Right lobe of liver (tissue), 6 donors: ENCODE results near the gene TMEM271. TPM values are rescaled to one million over a fixed set of nuclear protein-coding genes. Genes with fewer than 3 reads are reported as not detected.
"Not testable (repeated sequence)": the region's sequence is repeated elsewhere in the genome, so short reads cannot be mapped to it uniquely, and the experiment has no call there.

Experiments used
- ATAC-seq, 4 donors: fragments of 200-7000 bp; cut with Tn5 transposase; one replicate each; pipeline ENCODE4 v1.9.1; 2020; ENCODE audit warnings: mild to moderate bottlenecking in 4 of 4, moderate library complexity in 4 of 4
- DNase-seq, 3 donors: peaks; one replicate each; pipeline ENCODE4 v3.0.0-alpha.2; 2020
- H3K27ac ChIP-seq, 3 donors: fragments of 200-600 bp; one replicate each; pipeline ENCODE4 v1.8.0; 2022
- H3K27me3 ChIP-seq, 2 donors: fragments of 200-600 bp; one replicate each; pipeline ENCODE4 v1.8.0; 2022
- H3K36me3 ChIP-seq, 4 donors: fragments of 200-600 bp; sonication (generic) in 1 of 4; one replicate each; pipeline versions ENCODE4 v1.5.1 to v1.8.0; 2017 to 2022; ENCODE audit warnings: control low read depth in 1 of 4
- H3K4me1 ChIP-seq, 4 donors: fragments of 200-600 bp; sonication (generic) in 1 of 4; one replicate each; pipeline versions ENCODE4 v1.5.1 to v1.8.0; 2017 to 2022; ENCODE audit warnings: control low read depth in 1 of 4
- H3K4me3 ChIP-seq, 3 donors: fragments of 200-600 bp; one replicate each; pipeline ENCODE4 v1.8.0; 2022
- H3K9me3 ChIP-seq, 4 donors: fragments of 200-600 bp; sonication (generic) in 1 of 4; one replicate each; pipeline versions ENCODE4 v1.5.1 to v1.8.0; 2017 to 2022; ENCODE audit warnings: control low read depth in 1 of 4
- POLR2A ChIP-seq: fragments of 450-650 bp; IDR thresholded peaks from one replicate; pipeline ENCODE4 v1.6.1; 2017; ENCODE audit warnings: antibody characterized with exemption, mild to moderate bottlenecking
- WGBS: methylation state at CpG from one replicate; pipeline ENCODE4 v1.1.6; 2018; ENCODE audit warnings: low coverage, low lambda C conversion rate; ENCODE audit not compliant: insufficient coverage; ENCODE audit errors: missing lambda C conversion rate; 5-methylcytosine and 5-hydroxymethylcytosine counted together
- intact Hi-C, 2 donors: fragments of 100-400 bp; cut with DNase I; formaldehyde crosslinking; loops; one replicate each; pipeline versions ENCODE4 v1.11.2 to v1.14.1; 2022
- total RNA-seq, 6 experiments: library from RNA; depleted of rRNA in 2 of 6; stranded (reverse); fragments of >200 nt in 2 of 6; fragmentation: NEBNext Ultra II Directional in 3 of 6; extraction: Animal tissue kit (Norgen Biotek cat#: 25700) in 3 of 6; gene quantifications; one replicate each; pipeline versions ENCODE4 v1.1.0 to v1.2.4, GENCODE V29; 2016 to 2023
- TF ChIP-seq, protein P1 (sequence below), 4 donors: fragments of 200-600 bp in 3 of 4; fragments of 450-650 bp in 1 of 4; IDR thresholded peaks; one replicate each; pipeline versions ENCODE4 v1.5.1 to v1.8.0; 2016 to 2022; ENCODE audit warnings: antibody characterized with exemption in 4 of 4, mild to moderate bottlenecking in 2 of 4
- donor health status: DM: no; HTN: yes; CAD: no.
- donor health status: DM: no; HTN: no; CAD: no.
- donor health status: DM: no; HTN: no; CAD: no.
- donor health status: DM: no; HTN: yes; CAD: no.
- donor health status: DM: no; HTN: yes; CAD: no.

The TMEM271 gene
- total RNA-seq, 6 experiments from 2014 or later = not detected

DNA sequence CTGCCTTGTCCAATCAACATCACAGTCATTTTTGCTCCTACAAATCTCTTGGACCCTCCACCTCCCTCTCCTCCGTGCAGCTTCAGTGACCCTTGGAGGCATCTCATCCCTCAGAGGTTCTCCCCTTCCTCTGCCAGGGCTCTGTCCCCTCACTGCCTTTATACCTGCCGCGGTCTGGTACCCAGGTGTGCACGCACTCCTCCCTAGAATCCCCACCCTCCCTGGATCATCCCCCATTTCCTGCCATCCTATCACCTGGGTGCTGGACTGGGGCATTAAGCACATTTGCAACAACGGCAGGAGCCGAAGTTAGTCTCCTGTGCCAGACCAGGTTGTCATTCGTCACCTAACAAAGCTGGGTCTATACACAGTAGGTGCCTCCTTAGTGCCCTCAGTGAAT is 10.1 kb downstream of the TMEM271 start:
- WGBS = 73% methylated on average over 4 of the region's 7 CpGs
- peak in 1 of 4 donors; percentile 29 for ATAC-seq

DNA sequence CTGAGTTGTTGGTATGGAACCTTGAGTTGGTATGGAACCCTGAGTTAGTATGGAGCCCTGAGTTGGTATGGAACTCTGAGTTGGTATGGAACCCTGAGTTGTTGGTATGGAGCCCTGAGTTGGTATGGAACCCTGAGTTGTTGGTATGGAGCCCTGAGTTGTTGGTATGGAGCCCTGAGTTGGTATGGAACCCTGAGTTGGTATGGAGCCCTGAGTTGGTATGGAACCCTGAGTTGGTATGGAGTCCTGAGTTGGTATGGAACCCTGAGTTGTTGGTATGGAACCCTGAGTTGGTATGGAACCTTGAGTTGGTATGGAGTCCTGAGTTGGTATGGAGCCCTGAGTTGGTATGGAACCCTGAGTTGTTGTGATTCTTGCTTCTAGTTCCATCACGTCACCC is 10.5 kb downstream of the TMEM271 start:
- WGBS = no CpG with 5 or more reads among the region's 1 CpG
- H3K4me3 ChIP-seq, H3K27ac ChIP-seq, ATAC-seq, DNase-seq, H3K9me3 ChIP-seq, H3K27me3 ChIP-seq, H3K4me1 ChIP-seq, H3K36me3 ChIP-seq, intact Hi-C loops: not testable (repeated sequence)

More for the DNA sequence above, 10.1 kb downstream of the TMEM271 start:
- no peak overlapping the region for H3K4me3 ChIP-seq
- no peaks in the 10 kb centered on the region for H3K4me1 ChIP-seq
- no peaks in the 10 kb centered on the region for H3K36me3 ChIP-seq
- peak in 1 of 3 donors; percentile 16 for DNase-seq
- H3K27me3 ChIP-seq = no peaks in the 10 kb centered on the region
- intact Hi-C loops = no loop called here
- no peak for TF ChIP-seq POLR2A
- TF ChIP-seq, protein P1, sequence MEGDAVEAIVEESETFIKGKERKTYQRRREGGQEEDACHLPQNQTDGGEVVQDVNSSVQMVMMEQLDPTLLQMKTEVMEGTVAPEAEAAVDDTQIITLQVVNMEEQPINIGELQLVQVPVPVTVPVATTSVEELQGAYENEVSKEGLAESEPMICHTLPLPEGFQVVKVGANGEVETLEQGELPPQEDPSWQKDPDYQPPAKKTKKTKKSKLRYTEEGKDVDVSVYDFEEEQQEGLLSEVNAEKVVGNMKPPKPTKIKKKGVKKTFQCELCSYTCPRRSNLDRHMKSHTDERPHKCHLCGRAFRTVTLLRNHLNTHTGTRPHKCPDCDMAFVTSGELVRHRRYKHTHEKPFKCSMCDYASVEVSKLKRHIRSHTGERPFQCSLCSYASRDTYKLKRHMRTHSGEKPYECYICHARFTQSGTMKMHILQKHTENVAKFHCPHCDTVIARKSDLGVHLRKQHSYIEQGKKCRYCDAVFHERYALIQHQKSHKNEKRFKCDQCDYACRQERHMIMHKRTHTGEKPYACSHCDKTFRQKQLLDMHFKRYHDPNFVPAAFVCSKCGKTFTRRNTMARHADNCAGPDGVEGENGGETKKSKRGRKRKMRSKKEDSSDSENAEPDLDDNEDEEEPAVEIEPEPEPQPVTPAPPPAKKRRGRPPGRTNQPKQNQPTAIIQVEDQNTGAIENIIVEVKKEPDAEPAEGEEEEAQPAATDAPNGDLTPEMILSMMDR (IDR thresholded peaks at IDR 0.05) = no peak
- no peak overlapping the region for H3K27ac ChIP-seq
- no peaks in the 10 kb centered on the region for H3K9me3 ChIP-seq

DNA sequence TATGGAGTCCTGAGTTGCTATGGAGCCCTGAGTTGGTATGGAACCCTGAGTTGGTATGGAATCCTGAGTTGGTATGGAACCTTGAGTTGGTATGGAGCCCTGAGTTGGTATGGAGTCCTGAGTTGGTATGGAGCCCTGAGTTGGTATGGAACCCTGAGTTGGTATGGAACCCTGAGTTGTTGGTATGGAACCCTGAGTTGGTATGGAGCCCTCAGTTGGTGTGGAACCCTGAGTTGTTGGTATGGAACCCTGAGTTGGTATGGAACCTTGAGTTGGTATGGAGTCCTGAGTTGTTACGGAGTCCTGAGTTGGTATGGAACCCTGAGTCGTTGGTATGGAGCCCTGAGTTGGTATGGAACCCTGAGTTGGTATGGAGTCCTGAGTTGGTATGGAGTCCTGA is 13.6 kb downstream of the TMEM271 start:
- H3K27me3 ChIP-seq, ATAC-seq, H3K36me3 ChIP-seq, H3K9me3 ChIP-seq, DNase-seq, H3K4me3 ChIP-seq, H3K27ac ChIP-seq, H3K4me1 ChIP-seq, intact Hi-C loops: not testable (repeated sequence)
- WGBS = 33% methylated on average over 2 of the region's 2 CpGs

DNA sequence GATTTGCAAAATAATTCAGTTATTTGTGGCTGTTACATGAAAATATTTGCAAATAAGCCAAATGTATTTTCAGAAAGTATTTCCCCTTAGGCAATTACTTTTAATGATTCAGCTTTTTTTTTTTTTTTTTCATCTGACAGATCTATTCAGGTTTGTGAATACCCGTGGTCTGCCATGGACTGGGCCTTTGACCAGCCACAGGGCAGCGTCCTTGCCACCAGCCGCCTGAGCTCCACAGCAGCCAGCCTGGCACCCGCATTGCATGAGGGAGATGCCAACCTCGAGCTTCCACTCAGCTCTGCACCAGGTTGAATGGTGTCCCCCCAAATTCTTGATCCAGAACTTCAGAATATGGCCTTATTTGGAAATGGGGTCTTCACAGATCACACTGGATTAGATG is 14.7 kb downstream of the TMEM271 start:
- intact Hi-C loops = no loop called here
- H3K4me3 ChIP-seq = no peak overlapping the region
- no peaks in the 10 kb centered on the region for H3K4me1 ChIP-seq
- peak in 1 of 3 donors; percentile 36 for DNase-seq
- H3K9me3 ChIP-seq = no peaks in the 10 kb centered on the region
- H3K36me3 ChIP-seq = no peaks in the 10 kb centered on the region
- WGBS = 60% methylated on average over 5 of the region's 5 CpGs
- TF ChIP-seq, protein P1 (IDR thresholded peaks at IDR 0.05) = no peak
- TF ChIP-seq POLR2A = no peak
- H3K27me3 ChIP-seq = no peaks in the 10 kb centered on the region
- no peak overlapping the region for H3K27ac ChIP-seq
- ATAC-seq = no peak

DNA sequence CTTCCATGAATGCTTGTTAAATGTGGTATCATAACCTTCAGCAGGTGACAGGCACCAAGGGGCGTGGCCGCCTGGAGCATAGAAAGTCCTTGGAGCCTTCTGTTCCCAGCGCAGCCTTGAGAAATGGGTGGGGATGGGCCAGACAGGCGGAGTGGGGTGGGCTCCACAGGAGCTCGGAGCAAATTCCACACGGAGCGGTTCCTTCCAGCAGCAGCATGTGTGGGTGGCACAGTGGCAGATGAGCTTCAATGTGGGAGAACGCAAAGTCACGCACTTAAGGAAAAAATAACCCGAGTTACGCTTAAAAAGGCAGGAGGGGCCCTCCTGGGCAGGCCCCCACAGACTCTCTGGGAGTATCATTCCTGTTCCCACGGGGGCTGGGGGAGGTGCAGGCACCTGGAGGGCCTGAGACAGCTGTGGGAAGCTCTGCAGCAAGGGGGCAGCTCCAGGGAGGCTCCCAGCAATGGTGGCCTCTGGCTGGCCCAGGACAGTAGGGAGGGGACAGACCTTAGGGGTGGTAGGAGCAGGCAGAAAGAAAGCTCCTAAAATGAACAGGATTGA is 15.3 kb downstream of the TMEM271 start:
- Histone ChIP-seq H3K27ac (no peak overlapping the region), H3K4me1 (no peaks in the 10 kb centered on the region), H3K4me3 (no peak overlapping the region), H3K9me3 (no peaks in the 10 kb centered on the region), H3K36me3 (no peaks in the 10 kb centered on the region), H3K27me3 (no peaks in the 10 kb centered on the region)
- WGBS = 30% methylated on average over 4 of the region's 12 CpGs
- TF ChIP-seq, protein P1 (IDR thresholded peaks at IDR 0.05) = no peak
- TF ChIP-seq POLR2A = no peak
- ATAC-seq (no peak), DNase-seq (peak in 1 of 3 donors; percentile 43)
- intact Hi-C loops = no loop called here

DNA sequence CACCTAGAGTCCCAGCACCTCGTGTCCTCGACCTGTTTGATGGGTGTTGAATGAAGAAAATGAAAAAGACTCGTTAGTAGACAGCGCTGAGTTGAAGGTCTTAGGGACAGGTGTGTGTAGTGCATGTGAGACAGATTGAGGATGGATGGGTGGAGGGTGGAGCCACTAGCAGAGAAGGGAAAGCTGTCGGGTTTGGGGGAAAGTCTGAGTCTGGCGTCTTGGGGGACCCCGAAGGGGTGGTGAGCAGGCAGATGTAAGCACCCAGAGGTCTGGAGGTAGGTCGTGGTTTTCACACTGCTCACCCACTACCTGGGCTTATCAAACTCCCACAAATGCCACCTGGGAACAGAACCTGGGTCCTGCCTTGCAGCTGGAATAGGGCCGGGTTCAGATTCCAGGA is 16.0 kb downstream of the TMEM271 start:
- DNase-seq (peak in 1 of 3 donors; percentile 18), ATAC-seq (no peak)
- H3K4me1 ChIP-seq = no peaks in the 10 kb centered on the region
- TF ChIP-seq POLR2A = no peak
- TF ChIP-seq, protein P1 (IDR thresholded peaks at IDR 0.05) = no peak
- no peaks in the 10 kb centered on the region for H3K27me3 ChIP-seq
- H3K4me3 ChIP-seq = no peak overlapping the region
- WGBS = 58% methylated on average over 6 of the region's 9 CpGs
- intact Hi-C loops = no loop called here
- H3K9me3 ChIP-seq = no peaks in the 10 kb centered on the region
- no peaks in the 10 kb centered on the region for H3K36me3 ChIP-seq
- H3K27ac ChIP-seq = no peak overlapping the region
